ENCODE data around the gene ASPHD2. TPM values are rescaled to one million over a fixed set of nuclear protein-coding genes. Genes with fewer than 3 reads are reported as not detected.

Gene ASPHD2
- total RNA-seq, 1 experiment from 2014 or later, result 7.1 TPM

GRCh38 chr22:26385164-26385563 is 43.9 kb upstream of the ASPHD2 start:
- no peak overlapping the region for H2BK15ac ChIP-seq (ENCODE audit: low read depth, low read length)
- H2AK5ac ChIP-seq (ENCODE audit: insufficient read length, low read length), result no peak overlapping the region
- H2BK120ac ChIP-seq (ENCODE audit: low read depth, low read length, poor library complexity, severe bottlenecking), result no peak overlapping the region
- H3K9me3 ChIP-seq (ENCODE audit: control insufficient read depth, low read depth, low read length), result no peaks in the 10 kb centered on the region
- no peak overlapping the region for H3K56ac ChIP-seq (ENCODE audit: insufficient read length, low read depth, low read length)
- no peak overlapping the region for H3T11ph ChIP-seq (ENCODE audit: low read length)
- no peak overlapping the region for H4K91ac ChIP-seq (ENCODE audit: insufficient read length, low read depth, low read length)
- H3K9me3 Mint-ChIP-seq, result peaks cover 0 to 2% of the 10 kb centered on the region in 2 experiments; a peak in 3 of 5 replicates
- H3K4me1 Mint-ChIP-seq, result peaks cover 6 to 10% of the 10 kb centered on the region in 2 experiments; a peak in 3 of 4 replicates
- no peaks in the 10 kb centered on the region for H3K79me2 ChIP-seq (ENCODE audit: insufficient read depth, low read length)
- no peak overlapping the region for H4K8ac ChIP-seq (replicated peaks; ENCODE audit: insufficient read length, low read depth, low read length)
- H3K18ac ChIP-seq (ENCODE audit: insufficient read length, low read depth, low read length), result no peak overlapping the region
- DNase-seq, result no peak
- no peaks in the 10 kb centered on the region; a peak in 1 of 7 replicates for H3K36me3 Mint-ChIP-seq (ENCODE audit: insufficient read depth in 1 of 3, low read depth in 3 of 3)
- H3K27ac ChIP-seq (ENCODE audit: insufficient read length, low read depth, low read length), result no peak overlapping the region
- no peak overlapping the region for H3K9ac ChIP-seq (ENCODE audit: extremely low read depth, insufficient read length, low read length)
- no peak overlapping the region for H2BK5ac ChIP-seq (ENCODE audit: insufficient read length, low read length)
- no peaks in the 10 kb centered on the region for H4K20me1 ChIP-seq (ENCODE audit: control insufficient read depth, insufficient read depth, insufficient read length)
- H4K5ac ChIP-seq (ENCODE audit: insufficient read length, low read depth, low read length), result no peak overlapping the region
- H2BK12ac ChIP-seq (ENCODE audit: insufficient read length, low read depth, low read length), result no peak overlapping the region
- no peak for TF ChIP-seq CTCF (conservative IDR thresholded peaks at IDR 0.05)
- H2AFZ ChIP-seq (ENCODE audit: low read length), result no peak overlapping the region
- H3K4ac ChIP-seq (ENCODE audit: low read depth, low read length), result no peak overlapping the region
- H3K4me3 Mint-ChIP-seq, result no peak overlapping the region
- H3K4me2 ChIP-seq (ENCODE audit: insufficient read depth, insufficient read length, low read length), result no peak overlapping the region
- H3K23me2 ChIP-seq (ENCODE audit: insufficient read length, low read depth, low read length, poor library complexity, severe bottlenecking), result no peaks in the 10 kb centered on the region
- WGBS (ENCODE audit: extremely low coverage, insufficient read length, low lambda C conversion rate), result no CpG with 5 or more reads among the region's 1 CpG
- H3K23ac ChIP-seq (ENCODE audit: insufficient read length, low read depth, low read length), result no peak overlapping the region
- H3K27me3 ChIP-seq (ENCODE audit: insufficient read depth, low read length), result no peaks in the 10 kb centered on the region
- H3K79me1 ChIP-seq (ENCODE audit: insufficient read depth, low read depth, low read length, poor library complexity, severe bottlenecking), result no peaks in the 10 kb centered on the region
- H3K4me1 ChIP-seq (ENCODE audit: insufficient read depth, low read length), result no peaks in the 10 kb centered on the region
- no peak overlapping the region for H3K14ac ChIP-seq (ENCODE audit: insufficient read depth, low read length)
- no peak overlapping the region for H3K27ac Mint-ChIP-seq
- no peak overlapping the region for H2BK20ac ChIP-seq (ENCODE audit: low read depth, low read length, poor library complexity, severe bottlenecking)
- H3K27me3 Mint-ChIP-seq (ENCODE audit: low read depth), result peaks cover 23% of the 10 kb centered on the region
